ENCODE measurements around the gene CLDN7.

Gene CLDN7

DNA sequence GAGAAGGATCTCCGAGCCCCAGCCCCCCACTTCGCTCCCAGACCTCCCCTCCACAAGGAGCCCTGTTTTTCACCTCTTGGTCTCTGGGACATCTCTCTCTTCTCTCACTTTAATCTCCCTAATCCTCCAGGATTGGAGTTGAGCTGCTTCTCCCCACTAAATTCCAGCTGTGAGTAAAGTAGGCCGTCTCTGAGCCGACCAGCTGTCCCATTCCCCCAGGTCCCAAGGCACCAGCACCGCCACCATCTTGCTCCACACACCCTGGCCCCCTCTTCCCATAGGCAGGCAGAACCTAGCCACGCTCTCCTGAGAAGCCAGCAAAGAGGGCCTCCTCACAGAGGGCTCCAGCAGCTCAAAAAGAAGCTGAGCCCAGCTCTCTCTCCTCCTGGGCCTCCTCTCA is 43.5 kb downstream of the CLDN7 start:
- no peak for DNase-seq

DNA sequence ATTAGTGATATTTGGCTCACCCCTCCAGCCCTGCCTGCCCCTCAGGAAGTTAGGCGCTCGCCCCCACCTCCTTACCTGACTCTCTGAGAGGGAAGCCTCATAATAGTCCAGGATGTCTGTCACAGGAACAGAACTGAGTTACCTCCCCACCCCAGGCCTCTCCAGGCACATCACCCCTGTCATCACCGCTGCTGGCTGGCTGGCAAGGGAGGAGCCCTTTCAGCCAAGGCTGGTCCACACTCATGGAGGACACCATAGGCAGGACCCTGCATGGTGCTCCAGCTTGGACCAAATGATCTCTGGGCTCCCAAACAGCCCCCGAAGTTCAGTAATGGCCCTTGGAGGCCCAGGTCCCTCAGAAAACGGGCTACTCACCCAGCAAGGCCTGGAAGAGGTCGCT is 44.1 kb downstream of the CLDN7 start:
- DNase-seq = no peak

DNA sequence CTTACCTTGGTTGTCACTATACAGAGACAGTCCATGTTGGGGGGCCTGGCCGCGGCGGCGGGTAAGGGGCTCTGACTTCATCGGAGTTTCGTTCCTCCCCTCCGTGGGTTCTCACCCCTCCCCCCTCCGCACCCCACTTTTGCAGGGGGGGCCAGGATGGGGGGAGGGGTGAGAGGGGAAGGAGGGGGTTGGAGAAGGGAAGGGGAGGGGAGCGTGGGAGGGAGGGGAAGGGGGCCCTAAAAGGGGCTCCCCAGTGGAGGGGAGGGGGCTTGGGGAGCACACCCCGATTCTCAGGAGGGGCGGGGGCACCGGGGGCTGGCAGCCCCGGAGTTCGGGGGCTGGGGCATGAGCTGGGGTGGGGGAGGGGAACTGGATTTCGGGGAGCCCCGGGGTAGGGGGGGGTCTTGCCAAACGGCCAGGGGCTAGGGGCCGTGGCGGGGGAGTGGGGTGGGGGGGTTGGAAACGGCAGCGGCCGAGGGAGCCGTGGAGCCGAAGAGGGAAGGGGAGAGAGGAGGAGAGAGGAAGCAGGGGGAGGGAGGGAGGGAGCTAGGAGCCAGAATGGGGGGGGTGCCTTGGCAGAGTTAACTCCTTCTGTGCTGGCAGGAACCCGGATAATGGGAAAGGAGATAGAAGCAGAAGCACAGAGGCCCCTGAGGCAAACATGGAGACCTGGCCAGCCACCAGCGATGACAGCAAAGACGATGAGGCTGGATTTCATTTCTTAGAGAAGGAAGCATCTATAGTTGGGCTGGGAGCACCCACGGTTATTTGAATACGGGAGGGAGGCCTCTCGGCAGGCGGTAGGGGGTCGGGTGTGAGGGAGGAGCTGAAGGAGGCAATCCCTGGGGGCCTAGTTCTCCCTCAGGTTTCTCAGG is 44.9 kb downstream of the CLDN7 start:
- DNase-seq = peak in 1 of 5 experiments; percentile 43

DNA sequence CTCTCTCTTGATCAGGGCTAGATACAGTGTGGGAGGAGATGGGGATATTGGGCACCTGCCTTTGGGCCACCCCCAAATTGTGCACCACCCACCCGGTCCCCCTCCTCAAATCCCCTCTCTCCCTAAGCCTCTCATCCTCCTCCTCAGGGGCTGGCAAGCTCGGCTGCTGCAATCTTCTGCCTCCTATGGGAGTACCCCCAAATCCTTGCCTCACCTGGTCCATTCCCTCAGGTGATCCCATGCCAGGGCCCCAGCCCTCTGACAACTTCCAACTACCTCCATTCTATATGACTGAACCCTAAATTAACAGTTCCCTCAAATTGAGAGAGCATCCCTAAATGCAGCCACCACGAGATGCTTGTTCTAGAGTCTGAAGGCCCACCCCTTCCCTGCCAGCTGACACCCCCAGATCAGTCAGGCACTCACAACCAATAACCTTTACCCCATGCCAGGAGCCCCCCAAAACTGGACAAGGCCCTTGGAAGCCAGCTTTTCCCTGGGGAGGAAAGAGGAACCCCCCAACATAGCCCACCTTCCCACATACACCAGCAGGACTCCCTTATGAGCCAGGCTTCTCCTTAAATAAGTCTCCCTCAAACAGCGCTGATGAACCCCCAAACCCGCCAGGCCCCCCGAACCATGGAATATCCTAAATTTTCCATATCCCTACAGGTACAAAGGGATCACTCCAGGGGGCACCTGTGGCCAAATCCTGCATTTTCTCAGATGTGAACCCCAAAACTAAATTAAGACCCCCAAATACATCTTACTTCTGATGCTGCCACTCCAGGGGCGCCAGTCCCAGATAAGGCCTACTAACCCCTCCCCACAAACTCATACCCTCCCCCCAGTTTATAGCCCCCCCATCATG is 45.8 kb downstream of the CLDN7 start:
- DNase-seq = no peak

DNA sequence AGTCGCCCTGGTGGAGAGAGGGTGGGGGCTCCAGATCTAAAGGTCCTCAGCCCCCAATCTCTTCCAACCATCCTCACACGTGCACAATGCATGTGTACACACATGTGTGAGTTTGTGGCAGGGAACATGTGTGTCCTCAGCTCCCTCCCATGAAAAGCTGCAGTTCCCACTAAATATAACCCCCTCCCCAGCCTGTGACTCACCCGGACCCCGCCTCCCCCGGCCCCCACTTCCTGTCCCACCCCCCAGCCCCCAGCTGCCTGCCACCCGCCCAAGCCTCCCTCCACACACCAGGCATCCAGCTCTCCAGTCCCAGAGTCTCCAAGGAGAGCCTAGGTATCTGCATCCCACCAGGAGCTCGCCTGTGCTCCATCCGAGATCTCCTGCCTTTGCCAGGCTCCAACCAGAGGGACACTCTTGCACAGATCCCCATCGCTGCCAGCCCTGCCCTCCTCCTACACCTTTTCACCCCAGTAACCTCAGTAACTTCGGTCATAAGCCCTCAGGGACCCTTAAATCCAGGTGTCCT is 46.6 kb downstream of the CLDN7 start:
- DNase-seq = no peak

DNA sequence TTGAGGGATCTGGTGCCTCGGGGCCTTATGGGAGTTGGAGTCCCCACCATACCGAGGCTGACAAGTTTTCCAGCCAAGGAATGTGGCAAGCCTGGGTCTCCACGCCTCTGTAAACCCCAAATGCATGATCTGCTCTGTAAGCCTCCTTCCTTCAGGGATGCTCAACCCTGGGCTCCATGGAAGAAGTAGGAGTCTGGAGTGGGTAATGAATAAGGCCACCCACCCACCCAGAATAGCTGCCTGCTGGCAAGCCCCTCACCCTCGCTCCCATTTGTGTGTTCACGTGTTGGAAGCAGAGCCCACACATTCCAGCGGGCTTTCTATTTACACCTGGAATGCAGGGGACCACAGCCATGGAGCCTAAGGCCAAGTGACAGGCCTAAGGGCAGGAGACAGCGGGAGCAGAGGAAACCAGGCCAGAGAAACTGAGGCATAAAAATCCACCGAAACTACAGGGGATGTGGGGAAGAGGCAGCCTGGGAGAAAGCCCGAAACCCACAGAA is 47.1 kb downstream of the CLDN7 start:
- DNase-seq = no peak

DNA sequence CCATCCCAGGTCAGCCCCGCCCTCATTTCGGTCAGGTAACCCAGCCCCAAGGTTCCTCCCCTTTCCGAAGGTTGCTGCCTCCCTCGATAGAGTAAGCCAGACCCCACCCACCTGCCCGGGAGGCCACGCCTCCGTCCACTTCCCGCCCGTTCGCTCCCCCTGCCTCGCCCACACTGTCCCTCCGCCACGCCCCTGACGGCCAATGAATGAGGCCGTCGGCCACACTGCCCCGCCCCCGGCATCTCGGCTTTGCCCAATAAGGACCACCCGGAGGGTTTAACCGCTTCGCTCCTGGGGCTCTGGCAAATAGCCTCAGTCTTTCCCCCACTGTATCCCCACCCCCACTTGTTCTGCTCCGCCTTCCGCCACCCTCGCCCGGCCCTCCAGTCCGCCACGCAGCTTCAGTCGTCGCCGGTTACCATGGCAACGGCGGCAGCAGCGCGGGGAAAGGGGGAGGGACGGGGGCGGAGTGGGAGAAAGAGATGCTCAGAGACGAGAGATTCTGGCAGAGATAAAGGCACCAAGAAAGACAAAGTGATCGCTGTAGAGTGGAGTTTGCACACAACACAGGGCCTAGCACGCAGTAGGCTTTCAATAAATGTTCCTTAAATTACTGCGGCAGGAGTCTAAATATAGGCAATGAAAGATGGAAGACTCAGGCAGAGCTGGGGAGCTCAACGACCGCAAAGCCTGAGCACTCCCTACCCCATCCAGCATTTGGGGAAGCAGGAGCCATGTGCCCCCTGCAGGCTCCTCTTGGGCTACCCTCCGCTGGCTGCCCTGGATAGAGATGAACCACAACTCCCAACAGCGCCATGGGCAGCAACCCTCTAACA is 47.8 kb downstream of the CLDN7 start:
- DNase-seq = peak; percentile 98 to 99 (median 99)

DNA sequence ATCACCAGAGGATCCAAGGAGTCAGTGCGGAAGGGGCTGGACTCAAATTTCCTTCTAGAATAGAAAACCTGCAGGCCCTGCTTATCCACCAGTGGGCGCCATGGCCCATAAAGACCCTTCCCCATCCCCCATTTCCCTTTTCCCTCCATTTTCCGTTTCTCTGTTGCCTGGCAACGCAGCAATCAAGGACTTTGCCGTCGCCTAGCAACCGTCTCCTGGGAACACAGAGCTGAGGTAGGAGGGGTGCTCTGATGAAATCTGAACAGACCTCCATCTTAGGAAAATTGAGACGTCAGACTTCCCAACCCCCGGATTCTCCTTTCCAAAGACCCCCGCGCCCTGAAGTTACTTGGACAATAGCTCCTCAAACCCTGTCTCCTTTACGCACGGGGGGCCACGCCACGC is 48.4 kb downstream of the CLDN7 start:
- peak in 3 of 5 experiments; percentile 40 to 80 (median 74) for DNase-seq

DNA sequence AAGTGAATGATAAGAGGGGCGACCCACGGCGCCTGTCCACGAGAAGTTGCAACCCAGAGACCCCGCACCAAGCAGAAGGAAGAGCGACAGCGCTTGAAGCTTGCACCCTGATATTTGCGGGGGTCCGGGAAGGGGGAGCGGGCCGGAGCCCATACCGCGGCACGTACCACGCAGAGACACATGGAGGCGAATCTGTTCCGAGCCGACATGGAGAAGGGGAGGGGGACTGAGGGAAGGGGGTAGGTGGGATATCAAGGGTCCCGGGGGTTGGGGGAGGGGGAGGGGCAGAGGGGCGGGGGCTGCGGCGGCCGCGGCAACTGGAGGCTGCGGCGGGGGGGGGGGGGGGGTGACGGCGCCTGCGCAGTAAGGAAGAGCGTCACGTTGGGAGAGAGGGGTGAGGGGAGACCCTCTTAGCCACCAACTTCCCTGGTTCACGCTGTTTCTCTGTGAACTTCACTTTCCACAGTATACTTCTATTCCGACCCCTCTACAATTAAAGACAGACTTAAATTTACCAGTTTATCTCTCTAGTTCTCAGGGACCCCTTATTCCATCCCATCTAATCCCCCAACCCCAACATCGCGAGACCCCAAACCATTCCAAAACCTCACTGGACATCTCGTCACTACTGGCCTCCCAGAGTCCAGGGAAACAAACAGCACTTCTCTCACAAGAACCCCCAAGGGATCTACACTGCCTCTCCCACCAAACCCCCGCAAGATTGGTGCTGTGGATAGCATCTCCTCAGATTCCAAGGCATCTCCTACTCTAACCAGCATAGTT is 50.6 kb downstream of the CLDN7 start:
- DNase-seq = no peak

All from T-helper 2 cell (primary cell).